Activated CD4-positive, alpha-beta T cell treated with anti-CD3 and anti-CD28 coated beads, Interleukin-2, Interleukin-4, amounts not matched to agents 100 ng/mL and 50 ng/mL, durations not matched to agents 16 hours and 8 hours (primary cell): ENCODE data around the gene MDFI.

Source experiments
- DNase-seq: peaks from one replicate; pipeline ENCODE4 v3.0.0-alpha.2; 2020; ENCODE audit warnings: low spot score

The MDFI gene

GRCh38 chr6:41634657-41635056, 3.6 kb upstream of the MDFI start:
- DNase-seq = no peak

GRCh38 chr6:41635365-41635764, 2.9 kb upstream of the MDFI start:
- no peak for DNase-seq

GRCh38 chr6:41636833-41637193, 1.5 kb upstream of the MDFI start:
- no peak for DNase-seq

GRCh38 chr6:41637194-41638001, 870 bp upstream of the MDFI start:
- DNase-seq = no peak

GRCh38 chr6:41638935-41639808, 904 bp downstream of the MDFI start:
- DNase-seq = no peak

GRCh38 chr6:41639809-41640371, 1.6 kb downstream of the MDFI start:
- DNase-seq = no peak

- no peak for DNase-seq
These were observed 2.2 kb downstream of the MDFI start for GRCh38 chr6:41640426-41640825.

GRCh38 chr6:41641352-41641925, 3.2 kb downstream of the MDFI start:
- no peak for DNase-seq

GRCh38 chr6:41642090-41642959, 4.1 kb downstream of the MDFI start:
- DNase-seq = no peak

GRCh38 chr6:41642960-41643898, 5.0 kb downstream of the MDFI start:
- DNase-seq = no peak

GRCh38 chr6:41643899-41644269, 5.6 kb downstream of the MDFI start:
- no peak for DNase-seq

GRCh38 chr6:41644297-41644879, 6.1 kb downstream of the MDFI start:
- no peak for DNase-seq

- no peak for DNase-seq
These were observed 6.8 kb downstream of the MDFI start for GRCh38 chr6:41645007-41645618.

GRCh38 chr6:41646026-41646795, 7.9 kb downstream of the MDFI start:
- no peak for DNase-seq

- DNase-seq = no peak
These were observed 8.8 kb downstream of the MDFI start for GRCh38 chr6:41647061-41647511.

GRCh38 chr6:41648070-41648585, 9.9 kb downstream of the MDFI start:
- DNase-seq = no peak

GRCh38 chr6:41648921-41649320, 10.7 kb downstream of the MDFI start:
- DNase-seq = no peak

- no peak for DNase-seq
These were observed 11.3 kb downstream of the MDFI start for GRCh38 chr6:41649596-41649995.

GRCh38 chr6:41650120-41650519, 11.9 kb downstream of the MDFI start:
- no peak for DNase-seq
